Ascending aorta (tissue), 2 donors: ENCODE results near the gene PDCD6IP. TPM values are rescaled to one million over a fixed set of nuclear protein-coding genes. Genes with fewer than 3 reads are reported as not detected.

Experiments used
- DNase-seq, 2 donors: peaks; one replicate each; pipeline ENCODE4 v3.0.0-alpha.2; 2019; ENCODE audit warnings: low spot score in 2 of 2
- H3K27ac ChIP-seq, 2 donors: fragments of 200-600 bp; sonication (generic); one replicate each; pipeline ENCODE4 v1.5.1; 2016 to 2017; ENCODE audit warnings: mild to moderate bottlenecking in 1 of 2
- H3K27me3 ChIP-seq: fragments of 200-600 bp; sonication (generic); one replicate; pipeline ENCODE4 v1.5.1; 2017
- H3K36me3 ChIP-seq, 2 donors: fragments of 200-600 bp; sonication (generic); one replicate each; pipeline ENCODE4 v1.5.1; 2016
- H3K4me1 ChIP-seq, 2 donors: fragments of 200-600 bp; sonication (generic); one replicate each; pipeline ENCODE4 v1.5.1; 2016 to 2017; ENCODE audit warnings: mild to moderate bottlenecking in 1 of 2
- H3K4me3 ChIP-seq, 2 donors: fragments of 200-600 bp; sonication (generic); one replicate each; pipeline ENCODE4 v1.5.1; 2016 to 2017; ENCODE audit warnings: mild to moderate bottlenecking in 1 of 2
- H3K9me3 ChIP-seq, 2 donors: fragments of 200-600 bp; sonication (generic); one replicate each; pipeline ENCODE4 v1.5.1; 2016
- CTCF ChIP-seq, 3 experiments: fragments of 200-600 bp in 2 of 3; fragments of 450-650 bp in 1 of 3; sonication (generic) in 2 of 3; IDR thresholded peaks; one replicate each; pipeline ENCODE4 v1.5.1; 2016 to 2019; ENCODE audit warnings: antibody characterized with exemption in 3 of 3, mild to moderate bottlenecking in 1 of 3, moderate library complexity in 1 of 3
- intact Hi-C: fragments of 100-400 bp; cut with DNase I; formaldehyde crosslinking; loops from one replicate; pipeline ENCODE4 v1.15.1; 2023
- total RNA-seq: library from RNA; depleted of rRNA; stranded (reverse); fragments of >200 nt; gene quantifications from one replicate; pipeline ENCODE4 v1.1.0, GENCODE V29; 2016

Gene PDCD6IP
- total RNA-seq, 1 donor from 2014 or later = 347 TPM

- no peak for TF ChIP-seq CTCF (IDR thresholded peaks at IDR 0.05)
- intact Hi-C loops = no loop called here
- no peak overlapping the region for H3K4me3 ChIP-seq
- H3K27ac ChIP-seq = no peak overlapping the region
- H3K4me1 ChIP-seq = no peaks in the 10 kb centered on the region
- DNase-seq = no peak
- H3K27me3 ChIP-seq = no peaks in the 10 kb centered on the region
- no peaks in the 10 kb centered on the region for H3K9me3 ChIP-seq
- no peaks in the 10 kb centered on the region for H3K36me3 ChIP-seq
These were observed 39.6 kb upstream of the PDCD6IP start for GRCh38 chr3:33758864-33759263.

DNA sequence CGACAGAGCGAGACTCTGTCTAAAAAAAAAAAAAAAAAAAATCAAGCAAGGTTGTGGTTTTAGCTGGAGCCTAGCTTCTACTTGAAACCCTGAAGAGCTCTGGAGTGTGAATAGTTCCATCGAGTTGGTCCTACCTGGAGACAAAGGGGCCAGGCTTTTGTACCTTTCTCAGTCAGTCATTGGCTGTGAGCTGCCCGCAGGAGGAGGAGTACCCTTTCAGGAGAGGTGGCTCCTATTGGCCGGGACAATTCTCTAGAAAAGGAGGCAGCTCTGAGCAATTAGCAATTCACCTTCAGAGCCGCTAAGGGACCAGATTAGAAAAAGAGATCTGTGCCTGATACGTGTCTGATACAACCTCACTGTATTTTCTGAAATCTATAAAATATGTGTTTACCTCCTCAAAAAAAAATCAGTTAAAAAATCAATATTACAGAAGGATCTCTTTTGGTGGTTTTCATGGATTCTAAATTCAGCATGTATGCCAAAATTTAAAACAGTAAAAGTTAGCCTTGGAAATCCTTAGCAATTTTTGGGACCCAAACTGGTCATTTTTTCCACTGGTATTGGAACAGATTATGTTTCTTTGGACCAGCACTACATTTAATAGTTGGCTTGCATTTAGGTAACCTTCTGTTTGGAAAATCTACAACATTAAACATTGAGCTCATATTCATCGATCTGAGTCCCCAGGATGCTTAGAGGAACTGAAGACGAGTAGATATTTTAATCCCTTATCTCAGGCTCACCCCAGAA is 29.7 kb upstream of the PDCD6IP start:
- H3K4me3 ChIP-seq = no peak overlapping the region
- H3K27me3 ChIP-seq = no peaks in the 10 kb centered on the region
- intact Hi-C loops = no loop called here
- no peaks in the 10 kb centered on the region for H3K36me3 ChIP-seq
- no peak for TF ChIP-seq CTCF (IDR thresholded peaks at IDR 0.05)
- H3K9me3 ChIP-seq = no peaks in the 10 kb centered on the region
- DNase-seq = no peak
- peaks cover 0 to 3% of the 10 kb centered on the region in 2 donors for H3K4me1 ChIP-seq
- peak overlapping the region in 1 of 2 donors; percentile 21 for H3K27ac ChIP-seq

DNA sequence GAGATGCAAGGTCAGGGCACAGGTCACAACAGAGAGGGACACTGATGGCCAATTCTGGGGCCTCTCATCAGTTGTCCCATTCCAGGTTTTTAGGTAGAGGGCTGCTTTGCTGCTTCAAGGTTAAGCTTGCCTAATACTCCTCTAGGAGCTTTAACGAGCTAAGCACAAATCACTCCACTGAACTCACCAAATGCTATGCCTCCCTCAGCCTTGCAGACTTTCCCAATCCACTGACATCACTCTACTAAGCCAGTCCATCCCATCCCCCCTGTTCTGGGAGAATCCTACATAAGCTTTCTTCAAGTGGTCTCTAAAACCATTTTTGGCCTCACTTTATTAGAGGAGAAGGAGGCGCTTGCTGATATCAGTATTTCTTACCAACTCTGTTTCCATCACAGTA is 24.8 kb upstream of the PDCD6IP start:
- intact Hi-C loops = no loop called here
- no peaks in the 10 kb centered on the region for H3K9me3 ChIP-seq
- peaks cover 0 to 3% of the 10 kb centered on the region in 2 donors for H3K4me1 ChIP-seq
- H3K27ac ChIP-seq = no peak overlapping the region
- H3K4me3 ChIP-seq = no peak overlapping the region
- DNase-seq = no peak
- no peaks in the 10 kb centered on the region for H3K36me3 ChIP-seq
- no peak for TF ChIP-seq CTCF (IDR thresholded peaks at IDR 0.05)
- no peaks in the 10 kb centered on the region for H3K27me3 ChIP-seq

- Histone ChIP-seq H3K4me1 (no peaks in the 10 kb centered on the region), H3K27me3 (no peaks in the 10 kb centered on the region), H3K27ac (no peak overlapping the region), H3K4me3 (no peak overlapping the region), H3K36me3 (no peaks in the 10 kb centered on the region), H3K9me3 (no peaks in the 10 kb centered on the region)
- intact Hi-C loops = no loop called here
- DNase-seq = no peak
- TF ChIP-seq CTCF (IDR thresholded peaks at IDR 0.05) = no peak
These were observed 23.1 kb upstream of the PDCD6IP start for GRCh38 chr3:33775363-33775762.

- Histone ChIP-seq H3K27ac (no peak overlapping the region), H3K27me3 (no peaks in the 10 kb centered on the region), H3K4me1 (no peaks in the 10 kb centered on the region), H3K4me3 (no peak overlapping the region), H3K9me3 (no peaks in the 10 kb centered on the region), H3K36me3 (no peaks in the 10 kb centered on the region)
- intact Hi-C loops = no loop called here
- TF ChIP-seq CTCF (IDR thresholded peaks at IDR 0.05) = no peak
- DNase-seq = no peak
These were observed 20.4 kb upstream of the PDCD6IP start for GRCh38 chr3:33777996-33778395.
